Measurements from ENCODE around the gene SLCO2B1. TPM values are rescaled to one million over a fixed set of nuclear protein-coding genes. Genes with fewer than 3 reads are reported as not detected.

Gene SLCO2B1
- total RNA-seq, 2 donors from 2014 or later = 37.6 to 50.3 TPM

GRCh38 chr11:75254326-75254725 is 103.4 kb downstream of the SLCO2B1 start:
- H3K9ac ChIP-seq (ENCODE audit: low read depth in 2 of 2, low read length in 2 of 2) = no peak overlapping the region

More at GRCh38 chr11:75254326-75254725, 103.4 kb downstream of the SLCO2B1 start:
- Histone ChIP-seq H3K27ac (no peak overlapping the region), H3K27me3 (no peaks in the 10 kb centered on the region), H3K9me3 (no peaks in the 10 kb centered on the region), H3K36me3 (no peaks in the 10 kb centered on the region), H3K4me1 (no peaks in the 10 kb centered on the region), H3K4me3 (no peak overlapping the region)
- TF ChIP-seq, protein P1, sequence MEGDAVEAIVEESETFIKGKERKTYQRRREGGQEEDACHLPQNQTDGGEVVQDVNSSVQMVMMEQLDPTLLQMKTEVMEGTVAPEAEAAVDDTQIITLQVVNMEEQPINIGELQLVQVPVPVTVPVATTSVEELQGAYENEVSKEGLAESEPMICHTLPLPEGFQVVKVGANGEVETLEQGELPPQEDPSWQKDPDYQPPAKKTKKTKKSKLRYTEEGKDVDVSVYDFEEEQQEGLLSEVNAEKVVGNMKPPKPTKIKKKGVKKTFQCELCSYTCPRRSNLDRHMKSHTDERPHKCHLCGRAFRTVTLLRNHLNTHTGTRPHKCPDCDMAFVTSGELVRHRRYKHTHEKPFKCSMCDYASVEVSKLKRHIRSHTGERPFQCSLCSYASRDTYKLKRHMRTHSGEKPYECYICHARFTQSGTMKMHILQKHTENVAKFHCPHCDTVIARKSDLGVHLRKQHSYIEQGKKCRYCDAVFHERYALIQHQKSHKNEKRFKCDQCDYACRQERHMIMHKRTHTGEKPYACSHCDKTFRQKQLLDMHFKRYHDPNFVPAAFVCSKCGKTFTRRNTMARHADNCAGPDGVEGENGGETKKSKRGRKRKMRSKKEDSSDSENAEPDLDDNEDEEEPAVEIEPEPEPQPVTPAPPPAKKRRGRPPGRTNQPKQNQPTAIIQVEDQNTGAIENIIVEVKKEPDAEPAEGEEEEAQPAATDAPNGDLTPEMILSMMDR (IDR thresholded peaks at IDR 0.05) = no peak
- intact Hi-C loops (cut with DNase I) = no loop called here
- DNase-seq = no peak

Other genes starting within 250 kb of the SLCO2B1 start
- 1 to 10 TPM; 5.1 to 6.6 TPM for gene XRRA1, start 202.0 kb upstream of the SLCO2B1 start, total RNA-seq
- 100 to 1,000 TPM; 147 to 180 TPM for gene SPCS2, start 201.8 kb upstream of the SLCO2B1 start, total RNA-seq
- 1 to 10 TPM; 3.3 to 8.1 TPM for gene NEU3, start 162.2 kb upstream of the SLCO2B1 start, total RNA-seq
- gene OR2AT4, start 54.2 kb upstream of the SLCO2B1 start, total RNA-seq = not detected
- gene TPBGL, start 89.7 kb downstream of the SLCO2B1 start, total RNA-seq = under 1 TPM; 0.11 to 0.15 TPM
- 10 to 100 TPM; 70.3 to 73.4 TPM for gene ARRB1, start 200.6 kb downstream of the SLCO2B1 start, total RNA-seq
- 1,000 to 10,000 TPM; 2,133 to 2,596 TPM for gene RPS3, start 248.4 kb downstream of the SLCO2B1 start, total RNA-seq